Stimulated activated CD8-positive, alpha-beta memory T cell treated with anti-CD3 and anti-CD28 coated beads, Interleukin-7, amount 100 ng/mL, for 1 hour (primary cell): ENCODE measurements around the gene CEP43.

ENCODE experiments used
- DNase-seq, 2 donors: peaks; one replicate each; pipeline ENCODE4 v3.0.0-alpha.2; 2020; ENCODE audit warnings: low read depth in 2 of 2

The CEP43 gene, protein sequence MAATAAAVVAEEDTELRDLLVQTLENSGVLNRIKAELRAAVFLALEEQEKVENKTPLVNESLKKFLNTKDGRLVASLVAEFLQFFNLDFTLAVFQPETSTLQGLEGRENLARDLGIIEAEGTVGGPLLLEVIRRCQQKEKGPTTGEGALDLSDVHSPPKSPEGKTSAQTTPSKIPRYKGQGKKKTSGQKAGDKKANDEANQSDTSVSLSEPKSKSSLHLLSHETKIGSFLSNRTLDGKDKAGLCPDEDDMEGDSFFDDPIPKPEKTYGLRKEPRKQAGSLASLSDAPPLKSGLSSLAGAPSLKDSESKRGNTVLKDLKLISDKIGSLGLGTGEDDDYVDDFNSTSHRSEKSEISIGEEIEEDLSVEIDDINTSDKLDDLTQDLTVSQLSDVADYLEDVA

DNA sequence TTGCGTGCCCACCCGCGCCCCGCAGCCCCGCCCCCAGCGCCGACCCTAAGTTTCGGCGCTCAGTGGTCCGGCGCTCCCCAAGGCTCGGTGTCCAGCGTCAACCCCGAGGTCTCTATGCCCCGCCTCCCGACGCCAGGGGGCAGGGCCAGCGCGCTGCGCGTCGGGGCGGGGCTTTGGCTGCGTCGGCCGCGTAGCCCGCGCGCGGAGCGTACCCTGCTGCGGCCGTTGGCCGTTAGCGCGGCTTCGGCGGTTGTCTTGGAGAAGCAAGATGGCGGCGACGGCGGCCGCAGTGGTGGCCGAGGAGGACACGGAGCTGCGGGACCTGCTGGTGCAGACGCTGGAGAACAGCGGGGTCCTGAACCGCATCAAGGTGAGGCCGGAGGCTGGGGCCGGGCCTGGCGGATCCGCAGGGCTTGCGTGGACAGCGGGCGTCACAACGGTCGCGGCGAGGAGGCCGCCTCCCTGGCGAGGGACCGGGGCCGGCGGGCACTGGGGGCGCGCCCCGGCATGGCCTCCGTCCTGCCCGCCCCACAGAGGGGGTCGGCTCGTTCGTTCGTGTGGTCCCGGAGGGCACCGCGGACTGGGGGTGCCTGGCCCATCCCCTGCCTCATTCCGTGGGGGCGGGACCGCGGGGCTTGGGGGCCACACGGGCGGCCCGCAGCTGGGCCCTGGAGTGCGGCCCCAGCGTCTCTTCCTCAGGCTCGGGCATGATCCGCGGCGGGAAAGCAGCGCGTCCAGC lies at the start of gene CEP43:
CEP43 (plus strand) TSS at position 253 of the 739 bp plus-strand sequence; CDS start at position 269, 16 bp downstream.
- DNase-seq = peak; percentile 71 to 81

- DNase-seq = no peak
Observed at GRCh38 chr6:166949528-166950442, 49.4 kb upstream of the CEP43 start.

- no peak for DNase-seq
Observed at GRCh38 chr6:166950443-166950821, 48.8 kb upstream of the CEP43 start.

DNA sequence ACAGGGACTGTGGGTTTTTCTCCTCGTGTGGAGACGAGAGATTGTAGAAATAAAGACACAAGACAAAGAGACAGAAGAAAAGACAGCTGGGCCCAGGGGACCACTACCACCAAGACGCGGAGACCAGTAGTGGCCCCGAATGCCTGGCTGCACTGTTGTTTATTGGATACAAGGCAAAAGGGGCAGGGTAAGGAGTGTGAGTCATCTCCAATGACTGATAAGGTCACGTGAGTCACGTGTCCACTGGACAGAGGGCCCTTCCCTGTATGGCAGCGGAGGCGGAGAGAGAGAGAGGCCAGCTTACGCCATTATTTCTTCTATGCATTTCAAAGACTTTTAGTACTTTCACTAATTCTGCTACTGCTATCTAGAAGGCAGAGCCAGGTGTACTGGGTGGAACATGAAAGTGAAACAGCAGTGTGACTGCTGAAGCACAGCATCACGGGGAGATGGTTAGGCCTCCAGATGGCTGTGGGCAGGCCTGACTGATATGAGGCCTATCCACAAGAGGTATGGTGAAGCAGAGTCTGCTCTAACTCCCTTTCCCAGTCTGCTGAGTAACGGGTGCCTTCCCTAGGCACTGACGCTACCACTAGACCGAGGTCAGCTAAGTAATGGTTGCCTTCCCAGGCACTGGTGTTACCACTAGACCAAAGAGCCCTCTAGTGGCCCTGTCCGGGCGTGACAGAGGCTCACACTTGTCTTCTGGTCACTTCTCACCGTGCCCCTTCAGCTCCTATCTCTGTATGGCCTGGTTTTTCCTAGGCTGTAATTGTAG lies 48.1 kb upstream of the CEP43 start:
- DNase-seq = peak in 1 of 2 donors; percentile 25

- DNase-seq = no peak
Observed at GRCh38 chr6:166951670-166952060, 47.5 kb upstream of the CEP43 start.

- DNase-seq = no peak
Observed at GRCh38 chr6:166952121-166952520, 47.1 kb upstream of the CEP43 start.

GRCh38 chr6:166952567-166953486 lies 46.4 kb upstream of the CEP43 start:
- DNase-seq = no peak

- DNase-seq = no peak
Observed at GRCh38 chr6:166954118-166954713, 45.0 kb upstream of the CEP43 start.

DNA sequence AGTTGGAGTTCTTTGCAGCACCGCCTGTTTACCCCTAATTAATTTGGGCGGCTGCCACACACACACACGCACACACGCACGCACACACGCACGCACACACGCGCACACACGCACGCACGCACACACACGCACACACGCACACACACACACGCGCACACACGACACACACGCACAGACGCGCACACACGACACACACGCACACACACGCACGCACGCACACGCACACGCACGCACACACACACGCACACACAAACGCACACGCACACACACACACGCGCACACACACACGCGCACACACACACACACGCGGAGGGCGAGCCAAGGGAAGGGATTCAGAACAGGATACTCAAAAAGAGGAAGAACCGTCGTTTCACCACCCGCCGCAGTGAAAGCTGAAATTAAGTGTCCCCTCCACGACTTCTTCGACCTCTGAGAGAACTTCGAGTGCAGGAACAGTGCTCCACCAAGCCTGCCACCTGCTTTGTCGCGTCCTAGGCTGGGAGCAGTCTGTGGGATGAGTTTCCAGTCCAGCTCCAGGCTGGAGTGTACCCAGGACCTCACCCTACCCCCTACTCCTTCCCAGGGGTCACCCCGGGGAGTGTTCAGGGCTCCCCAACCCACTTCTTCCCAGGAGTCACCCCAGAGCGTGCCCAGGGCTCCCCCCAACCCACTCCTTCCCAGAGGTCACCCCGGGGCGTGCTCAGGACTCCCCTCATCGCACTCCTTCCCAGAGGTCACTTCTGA lies 43.9 kb upstream of the CEP43 start:
- DNase-seq = no peak

GRCh38 chr6:166955865-166956443 lies 43.2 kb upstream of the CEP43 start:
- DNase-seq = no peak

DNA sequence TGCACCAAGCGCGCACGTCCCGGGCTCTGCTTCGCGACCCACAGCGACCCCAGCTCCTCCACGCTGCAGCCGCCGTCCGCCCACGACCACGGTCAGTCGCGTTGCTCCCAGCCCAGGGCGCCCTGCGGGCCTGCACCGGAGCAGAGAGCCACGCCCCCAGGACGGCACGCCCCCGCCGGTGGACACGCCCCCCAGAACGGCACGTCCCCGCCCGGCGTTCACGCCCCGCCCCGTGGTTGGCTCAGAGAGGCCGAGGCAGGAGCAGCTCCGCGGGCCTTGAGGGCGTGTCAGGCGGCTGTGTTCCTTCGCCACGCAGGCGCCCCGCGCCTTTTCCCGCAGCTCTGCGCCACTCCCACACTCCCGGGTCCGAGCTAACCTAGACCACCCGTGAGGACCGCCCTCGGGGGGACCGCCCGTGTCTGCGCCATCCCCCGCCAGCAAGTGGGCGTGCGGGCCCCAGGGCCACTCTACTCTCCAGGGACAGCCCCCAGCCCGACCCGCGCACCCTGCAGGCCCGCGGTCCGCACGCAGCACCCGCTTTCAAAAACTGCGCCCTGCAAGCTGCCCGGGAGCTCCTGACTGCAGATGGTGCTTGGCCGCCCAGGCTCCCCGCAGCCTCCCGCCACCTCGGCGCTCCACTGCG lies 42.6 kb upstream of the CEP43 start, which contains the start of gene RNASET2:
RNASET2 (minus strand) TSS at position 107 of the 643 bp plus-strand sequence. CDS start 368 bp downstream, outside the sequence.
- peak; percentile 96 to 100 for DNase-seq

DNA sequence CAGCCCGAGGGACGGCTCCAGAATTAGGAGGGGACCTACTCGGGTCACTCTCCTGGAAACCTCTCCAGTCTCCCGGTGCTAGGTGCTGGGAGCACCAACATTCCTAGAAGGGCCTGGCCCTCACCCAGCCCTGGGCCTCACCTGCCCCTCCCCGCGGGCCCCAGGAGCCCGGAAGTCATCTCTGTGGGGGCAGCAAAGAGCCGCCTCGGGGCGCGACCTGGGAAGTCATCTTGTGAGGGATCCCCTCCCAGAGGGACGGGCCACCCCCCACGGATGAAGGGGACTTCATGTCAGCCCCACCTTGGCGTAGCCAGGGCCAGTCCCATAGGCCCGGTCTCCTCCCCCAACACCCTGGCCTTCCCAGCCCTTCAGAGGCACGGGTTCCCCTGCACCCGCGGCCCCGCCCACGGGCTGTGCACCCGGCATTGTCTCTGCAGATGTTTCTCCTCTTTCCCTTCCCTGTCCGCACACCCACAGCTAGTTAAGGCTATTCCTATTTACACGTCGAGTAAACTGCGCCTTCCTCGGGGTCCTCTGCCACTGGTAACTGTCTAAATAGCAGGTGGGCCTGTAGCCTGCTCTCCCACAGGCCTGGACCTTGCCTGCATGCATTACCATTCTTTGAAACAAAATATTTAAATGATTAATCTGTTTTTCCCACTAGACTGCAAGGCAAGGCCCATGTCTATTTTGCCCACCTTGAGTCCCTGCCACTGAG lies 42.0 kb upstream of the CEP43 start:
- DNase-seq = no peak

GRCh38 chr6:166957805-166958076 lies 41.5 kb upstream of the CEP43 start:
- no peak for DNase-seq

DNA sequence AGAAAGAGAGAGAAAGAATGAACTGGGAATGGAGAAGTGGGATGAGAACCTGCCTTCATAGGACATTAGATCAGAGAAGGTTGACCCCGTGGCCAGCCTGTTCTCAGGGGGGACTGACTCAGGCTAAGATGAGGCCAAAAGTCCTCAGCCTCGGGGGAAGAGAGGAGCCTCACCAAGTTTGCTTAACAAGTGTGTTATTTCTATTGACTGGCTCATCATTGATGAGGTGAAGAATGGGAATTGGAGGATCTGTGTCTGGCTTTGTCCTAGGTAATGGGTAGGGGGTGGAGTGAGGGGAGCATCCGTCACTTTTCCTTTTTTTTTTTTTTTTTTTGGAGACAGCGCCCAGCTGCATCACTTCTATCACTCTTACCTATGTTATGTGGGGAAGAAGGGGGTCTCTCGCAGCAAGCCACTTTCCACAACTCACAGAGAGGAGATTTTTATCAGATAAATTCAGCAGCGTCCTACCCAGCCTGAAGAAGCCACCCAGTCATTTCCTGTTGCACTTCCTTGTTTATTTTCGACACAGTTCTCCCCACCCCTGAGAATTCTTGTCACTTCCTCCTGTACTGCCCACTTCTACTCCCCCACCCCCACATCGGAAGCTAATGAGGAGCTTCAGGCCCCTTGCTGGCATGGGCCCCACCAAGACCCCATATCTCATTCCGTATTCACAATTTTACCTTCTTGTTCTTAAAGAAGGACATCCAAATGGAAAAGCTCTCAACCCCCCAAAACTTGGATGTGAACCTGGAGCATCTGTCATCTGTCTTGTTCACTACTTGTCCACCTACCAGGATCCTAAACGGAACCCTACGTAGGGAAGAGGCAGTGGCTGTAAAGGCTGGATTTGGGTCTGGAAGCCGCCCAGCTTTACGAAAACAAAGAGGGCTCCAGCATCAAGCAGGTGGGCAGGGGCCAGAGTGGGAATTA lies 40.0 kb upstream of the CEP43 start:
- DNase-seq = no peak

DNA sequence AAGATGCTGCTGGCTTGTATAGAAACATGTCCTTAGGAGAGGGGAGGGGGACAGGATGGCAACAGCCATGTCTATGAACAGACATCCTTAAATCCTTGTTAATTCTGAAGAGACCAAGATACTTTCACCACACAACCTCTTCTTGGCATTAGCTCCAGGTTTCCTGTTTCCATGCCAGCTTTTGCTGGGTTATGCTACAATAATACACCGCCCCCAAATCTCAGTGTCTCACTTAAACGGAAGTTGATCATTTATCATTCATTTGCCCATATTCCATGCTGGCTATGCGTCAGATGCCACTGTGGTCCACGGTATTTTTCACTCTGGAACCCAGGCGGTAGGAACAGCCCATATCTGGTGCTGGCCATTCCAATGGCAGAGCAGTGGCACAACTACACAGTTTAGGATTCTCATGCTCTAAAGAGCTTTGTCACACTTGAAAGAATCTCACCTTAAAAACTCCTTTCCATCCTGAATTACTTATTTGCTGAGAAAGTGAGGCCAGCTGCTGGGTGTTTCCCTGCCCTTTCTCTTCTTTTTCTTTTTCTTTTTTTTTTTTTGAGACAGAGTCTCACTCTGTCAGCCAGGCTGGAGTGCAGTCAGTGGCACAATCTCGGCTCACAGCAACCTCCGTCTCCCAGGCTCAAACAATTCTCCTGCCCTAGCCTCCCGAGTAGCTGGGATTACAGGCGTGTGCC lies 39.1 kb upstream of the CEP43 start:
- no peak for DNase-seq

DNA sequence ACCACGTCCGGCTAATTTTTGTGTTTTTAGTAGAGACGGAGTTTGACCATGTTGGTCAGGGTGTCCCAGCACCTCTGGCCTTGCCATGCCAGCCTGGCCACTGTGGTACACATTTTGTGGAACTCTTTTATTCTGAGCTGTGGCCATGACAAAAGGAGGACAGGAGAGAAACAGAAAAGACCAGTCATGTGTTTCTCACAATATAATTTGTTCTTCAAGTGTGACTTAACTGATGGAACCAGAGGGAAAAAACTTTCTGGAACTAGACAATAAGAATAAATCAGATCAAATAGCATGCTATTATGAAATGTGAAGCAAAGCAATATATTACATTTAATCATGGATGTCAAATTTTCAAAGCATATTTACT lies 38.6 kb upstream of the CEP43 start:
- DNase-seq = no peak
